ENCODE measurements around the gene S100A6.
"Not testable (repeated sequence)": the region's sequence is repeated elsewhere in the genome, so short reads cannot be mapped to it uniquely, and the experiment has no call there.

Gene S100A6

DNA sequence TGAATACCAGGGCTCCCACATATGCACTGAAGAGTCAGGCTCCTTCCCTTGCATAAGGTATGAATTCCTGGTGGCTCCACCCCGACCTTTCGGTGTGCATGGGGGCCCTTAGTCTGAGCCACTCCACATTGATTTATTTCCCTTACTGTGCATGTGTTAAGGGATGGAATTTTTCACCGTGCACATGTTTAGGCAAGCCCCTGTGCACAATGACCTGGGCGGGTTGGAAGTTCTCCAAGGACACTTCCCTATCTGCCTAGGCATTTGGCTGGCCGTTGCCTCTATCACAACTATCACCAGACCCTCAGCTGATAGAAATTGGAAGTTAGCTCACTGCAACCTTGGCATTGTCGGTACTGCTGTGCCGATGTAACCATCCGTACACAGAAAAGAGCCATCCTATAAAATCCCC, 9.7 kb downstream of the S100A6 start:
- no peak for DNase-seq

DNA sequence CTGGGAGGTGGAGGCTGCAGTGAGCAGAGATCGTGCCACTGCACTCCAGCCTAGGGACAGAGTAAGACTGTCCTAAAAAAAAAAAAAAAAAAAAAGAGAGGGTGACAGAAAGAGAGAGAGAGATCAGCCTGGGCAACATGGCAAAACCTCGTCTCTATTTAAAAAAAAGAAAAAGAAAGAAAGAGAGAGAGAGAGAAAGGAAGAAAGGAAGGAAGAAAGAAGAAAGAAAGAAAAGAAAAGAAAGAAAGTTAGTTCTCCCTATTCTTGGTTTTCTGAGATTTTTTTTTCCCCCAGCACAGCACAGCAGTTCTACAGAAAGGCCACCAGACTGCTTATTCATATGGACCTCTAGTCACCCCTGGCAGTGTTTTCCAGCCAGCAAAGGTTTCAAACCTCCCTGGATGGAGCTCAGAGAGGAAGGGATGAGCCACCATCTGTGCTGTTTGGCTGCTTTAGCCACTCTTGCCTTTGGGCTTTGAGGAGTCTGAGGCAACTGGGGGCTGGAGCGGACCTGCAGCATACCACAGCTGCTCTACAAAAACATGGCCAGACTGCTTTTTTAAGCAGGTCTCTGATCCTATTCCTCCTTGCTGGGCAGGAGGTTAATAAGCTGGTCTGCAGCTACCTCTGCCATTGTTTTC, 10.6 kb downstream of the S100A6 start:
- DNase-seq = no peak

GRCh38 chr1:153522353-153523048, 13.3 kb downstream of the S100A6 start:
- not testable (repeated sequence) for DNase-seq

DNA sequence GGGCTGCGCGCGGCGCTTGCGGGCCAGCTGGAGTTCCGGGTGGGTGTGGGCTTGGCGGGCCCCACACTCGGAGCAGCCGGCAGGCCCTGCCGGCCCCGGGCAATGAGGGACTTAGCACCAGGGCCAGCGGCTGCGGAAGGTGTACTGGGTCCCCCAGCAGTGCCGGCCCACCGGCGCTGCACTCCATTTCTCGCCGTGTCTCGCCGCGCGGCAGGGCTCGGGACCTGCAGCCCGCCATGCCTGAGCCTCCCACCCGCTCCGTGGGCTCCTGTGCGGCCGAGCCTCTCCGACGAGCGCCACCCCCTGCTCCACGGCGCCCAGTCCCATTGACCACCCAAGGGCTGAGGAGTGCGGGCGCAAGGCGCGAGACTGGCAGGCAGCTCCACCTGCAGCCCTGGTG, 14.0 kb downstream of the S100A6 start:
- not testable (repeated sequence) for DNase-seq

DNA sequence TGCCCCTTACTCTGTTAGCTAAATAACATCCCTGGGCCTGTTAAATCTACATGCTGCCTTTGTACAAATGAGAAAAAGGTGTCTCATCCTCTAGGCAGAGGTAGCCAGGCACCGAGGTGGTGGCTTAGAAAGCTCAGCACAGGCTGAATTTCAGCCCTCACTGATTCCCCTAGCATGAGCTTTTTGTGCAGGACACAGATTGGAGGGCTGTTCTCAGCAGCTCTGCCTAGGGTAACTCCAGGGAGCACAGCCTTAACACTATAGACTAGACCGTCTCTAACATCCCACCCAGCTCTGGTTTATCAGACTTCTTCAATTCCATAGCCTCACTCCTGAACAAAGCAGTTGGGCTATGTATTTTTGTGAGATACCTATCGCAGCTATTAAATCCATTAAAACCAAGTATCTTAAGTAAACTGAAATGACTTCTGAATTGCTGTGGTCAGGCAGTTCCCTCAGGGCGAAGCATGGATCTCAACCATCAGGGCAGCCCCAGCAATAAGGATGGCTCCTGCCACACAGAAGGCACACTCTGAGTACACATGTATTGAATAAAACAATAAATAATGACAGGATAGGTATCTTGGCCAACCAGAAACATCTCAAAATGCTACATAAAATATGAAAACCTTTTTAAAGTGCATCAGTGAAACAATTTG, 14.8 kb downstream of the S100A6 start:
- DNase-seq = no peak

DNA sequence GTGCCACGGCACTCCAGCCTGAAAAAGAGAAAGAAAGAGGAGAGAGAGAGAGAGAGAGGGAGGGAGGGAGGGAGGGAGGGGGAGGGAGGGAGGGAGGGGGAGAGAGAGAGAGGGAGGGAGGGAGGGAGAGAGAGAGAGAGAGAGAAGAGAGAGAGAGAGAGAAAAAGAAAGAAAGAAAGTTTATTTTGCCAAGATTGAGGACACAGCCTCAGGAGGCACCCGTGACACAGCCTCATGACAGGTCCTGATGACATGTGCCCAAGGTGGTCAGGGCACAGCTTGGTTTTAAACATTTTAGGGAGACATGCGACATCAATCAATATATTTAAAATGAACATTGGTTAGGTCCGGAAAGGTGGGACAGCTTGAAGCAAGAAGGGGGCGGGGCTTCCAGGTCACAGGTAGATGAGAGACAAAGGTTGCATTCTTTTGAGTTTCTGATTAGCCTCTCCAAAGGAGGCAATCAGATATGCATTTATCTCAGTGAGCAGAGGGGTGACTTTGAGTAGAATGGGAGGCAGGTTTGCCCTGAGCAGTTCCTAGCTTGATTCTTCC, 15.6 kb downstream of the S100A6 start:
- not testable (repeated sequence) for DNase-seq

GRCh38 chr1:153519242-153519641, 16.5 kb downstream of the S100A6 start:
- DNase-seq = no peak

GRCh38 chr1:153515504-153516394, 20.0 kb downstream of the S100A6 start:
- no peak for DNase-seq

DNA sequence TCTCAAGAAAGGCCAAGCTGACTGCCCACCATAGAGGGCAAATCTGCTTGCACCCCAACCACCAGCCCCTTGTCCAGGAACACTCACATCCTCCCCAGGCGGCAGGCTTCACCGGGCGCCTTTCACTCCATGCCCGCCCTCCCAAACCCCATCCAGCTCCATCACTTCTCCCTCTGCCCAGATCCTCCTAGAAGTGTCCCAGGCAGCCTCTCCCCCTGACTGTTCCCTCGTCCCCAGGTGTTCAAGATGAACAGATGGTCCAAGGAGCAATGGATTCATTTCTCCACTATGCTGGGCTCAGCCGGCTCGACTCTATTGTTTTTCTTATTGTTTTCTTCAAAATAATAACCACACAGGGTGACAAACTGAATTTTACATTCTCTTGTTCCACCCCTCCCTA, 22.1 kb downstream of the S100A6 start:
- no peak for DNase-seq

DNA sequence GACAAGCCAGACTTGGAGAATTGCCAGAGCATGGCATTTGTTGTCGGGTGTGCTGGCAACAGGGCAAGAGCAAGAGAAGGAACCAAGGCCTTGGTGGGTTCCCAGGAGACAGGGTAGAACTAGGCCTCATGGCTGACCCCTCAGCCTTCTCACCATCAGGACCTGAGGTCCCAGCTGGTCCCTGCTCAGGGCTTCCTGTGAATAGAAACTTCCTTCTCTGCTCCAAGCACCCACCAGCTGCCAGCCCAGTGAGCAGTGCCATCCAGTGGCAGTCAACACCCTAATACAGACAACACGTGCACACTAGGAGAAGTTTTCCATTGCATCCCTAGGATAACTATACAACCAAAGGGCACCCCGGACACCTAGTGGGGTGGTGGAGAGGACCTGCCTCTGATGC, 22.8 kb downstream of the S100A6 start:
- DNase-seq = no peak

DNA sequence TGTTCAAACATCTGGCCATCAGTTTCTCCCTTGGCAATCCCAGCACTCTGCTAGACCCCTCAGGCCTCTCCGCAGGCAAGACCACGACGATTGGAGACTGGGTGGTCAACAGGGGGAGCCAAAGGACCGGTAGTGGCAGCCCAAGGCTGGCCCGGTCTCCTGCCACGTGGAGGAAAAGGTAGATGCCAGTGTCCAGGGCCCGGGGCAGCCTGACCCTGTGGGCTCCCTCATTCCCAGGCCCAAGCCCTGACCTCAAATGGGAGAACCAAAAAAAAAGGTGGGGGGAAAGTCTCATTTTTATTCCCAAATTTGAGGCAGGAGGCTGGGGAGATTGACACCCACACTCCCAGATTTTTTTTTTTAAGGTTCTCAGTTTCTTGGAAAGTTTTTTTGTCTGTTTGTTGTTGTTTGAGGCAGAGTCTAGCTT, 24.8 kb downstream of the S100A6 start:
- peak; percentile 74 for DNase-seq

DNA sequence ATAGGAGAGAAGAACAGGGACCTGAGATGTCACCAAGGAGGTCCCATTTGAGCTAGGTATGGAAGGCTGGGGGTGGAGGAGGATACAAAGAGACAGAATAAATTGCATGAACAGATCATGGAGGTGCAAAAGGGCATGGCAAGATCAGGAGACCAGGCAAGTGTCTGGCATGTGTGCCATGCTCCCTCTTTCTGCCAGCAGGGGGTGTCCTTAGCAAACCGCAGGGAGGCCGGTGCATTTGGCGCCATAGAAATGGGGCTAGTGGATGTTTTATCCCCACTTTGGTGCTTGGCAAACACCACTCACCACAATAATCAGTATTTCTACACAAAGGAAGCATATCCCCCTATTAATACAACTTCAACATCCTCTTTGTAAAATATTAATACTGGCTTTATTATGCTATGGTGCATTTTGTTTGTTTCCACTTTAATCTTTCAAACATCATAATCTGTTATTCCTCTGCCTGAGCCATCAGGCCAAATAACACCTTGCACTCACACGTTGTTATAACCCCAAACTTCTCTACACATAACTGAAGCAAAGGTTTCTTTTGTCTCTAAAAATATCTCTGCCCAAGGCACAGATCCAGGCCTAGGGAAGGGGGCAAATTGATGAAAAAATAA, 25.9 kb downstream of the S100A6 start:
- peak; percentile 37 for DNase-seq

DNA sequence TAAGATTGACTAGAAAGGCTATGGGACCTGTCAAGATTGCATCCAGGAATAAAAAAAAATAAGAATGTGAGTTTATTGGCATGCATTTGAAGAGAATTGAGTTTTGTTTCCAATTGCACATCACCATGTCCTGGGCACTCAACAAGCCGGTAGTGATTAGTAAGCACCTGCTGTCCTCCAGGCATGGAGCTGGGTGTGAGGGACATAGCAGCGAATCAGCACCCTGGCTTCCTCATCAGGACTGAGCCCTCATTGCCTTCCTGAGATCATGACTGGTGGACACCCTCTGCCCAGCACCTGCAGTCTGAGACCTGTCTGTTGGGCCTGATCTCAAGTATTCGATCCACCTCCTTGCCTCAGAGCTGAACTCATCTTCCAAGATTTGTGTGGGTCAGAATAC, 26.8 kb downstream of the S100A6 start:
- no peak for DNase-seq

GRCh38 chr1:153507926-153508583, 27.7 kb downstream of the S100A6 start:
- DNase-seq = no peak

DNA sequence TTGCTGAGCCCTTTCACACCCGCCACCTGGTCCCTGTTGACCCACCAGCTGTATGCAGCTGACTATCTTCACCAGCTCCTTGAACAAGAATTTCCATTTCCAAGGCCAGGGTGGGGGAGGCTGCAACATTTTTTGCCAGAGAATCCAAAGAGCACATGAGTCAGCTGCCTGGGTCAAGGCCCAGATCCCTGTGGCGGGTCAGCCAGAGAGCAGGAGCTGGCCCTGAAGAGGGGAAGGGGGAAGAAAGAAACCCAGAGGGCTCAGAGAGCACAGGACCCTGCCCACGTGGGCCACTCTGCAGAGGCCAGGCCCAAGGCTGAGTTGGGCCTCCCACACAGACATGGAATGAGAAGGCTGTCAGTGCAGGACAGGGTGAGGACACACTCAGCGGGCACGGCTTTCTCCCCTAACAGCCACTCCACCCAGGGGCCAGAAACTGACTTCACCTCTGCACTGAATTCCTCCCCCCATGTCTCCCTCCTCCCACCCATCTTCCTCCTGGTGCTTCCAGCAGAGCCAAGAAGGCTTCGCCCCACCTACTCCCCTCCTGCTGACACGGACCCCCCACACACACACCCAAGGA, 28.9 kb downstream of the S100A6 start:
- peak; percentile 69 for DNase-seq

- no peak for DNase-seq
Observed at GRCh38 chr1:153506386-153506785, 29.4 kb downstream of the S100A6 start.

DNA sequence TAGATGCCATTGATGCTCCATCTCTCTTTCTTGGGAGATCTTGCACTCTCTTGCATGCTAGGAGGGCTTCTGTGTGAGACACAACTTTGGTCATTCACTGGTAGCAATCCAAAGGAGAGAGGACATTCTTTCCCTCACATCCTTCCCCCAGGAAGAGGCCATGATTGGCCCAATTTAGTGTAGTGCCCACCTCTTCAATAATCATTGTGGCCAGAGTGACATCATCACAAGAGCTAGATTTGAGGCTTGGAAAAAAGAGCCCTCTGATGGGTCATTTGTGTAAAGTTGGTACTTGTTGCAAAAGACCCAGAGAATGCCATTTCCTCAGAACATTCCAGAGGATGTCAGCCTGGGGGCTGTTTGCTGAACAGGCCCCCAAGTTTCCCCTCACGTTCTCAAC, 30.2 kb downstream of the S100A6 start:
- no peak for DNase-seq

DNA sequence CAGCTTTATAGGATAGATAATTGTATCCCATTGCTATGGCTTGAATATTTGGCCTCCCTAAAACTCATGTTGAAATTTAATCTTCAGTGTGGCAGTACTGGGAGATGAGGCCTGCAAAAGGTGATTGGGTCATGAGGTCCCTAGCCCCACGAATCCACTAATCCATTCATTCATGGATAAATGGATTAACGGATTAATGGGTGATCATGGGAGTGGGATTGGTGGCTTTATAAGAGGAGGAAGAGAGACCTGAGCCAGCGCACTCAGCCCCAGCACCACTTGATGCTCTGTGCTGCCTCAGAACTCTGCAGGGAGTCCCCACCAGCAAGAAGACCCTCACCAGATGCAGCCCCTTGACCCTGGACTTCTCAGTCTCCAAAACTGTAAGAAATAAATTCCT, 32.0 kb downstream of the S100A6 start:
- no peak for DNase-seq

DNA sequence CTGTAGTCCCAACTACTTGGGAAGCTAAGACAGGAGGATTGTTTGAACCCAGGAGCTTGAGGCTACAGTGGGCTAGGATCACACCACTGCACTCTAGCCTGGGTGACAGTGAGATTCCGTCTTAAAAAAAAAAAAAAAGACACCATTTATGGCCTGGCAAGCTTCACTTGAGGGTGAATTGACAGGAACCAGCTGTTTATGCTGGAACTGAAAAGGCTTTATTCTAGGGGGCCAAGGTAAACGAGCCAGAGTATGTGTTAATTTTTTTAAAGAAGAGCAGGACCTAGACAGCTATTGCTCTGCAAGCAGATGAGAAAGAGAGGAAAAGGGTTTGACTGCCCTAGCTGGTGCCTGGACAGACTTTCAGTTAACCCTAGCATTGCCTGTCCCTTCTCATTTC, 37.0 kb downstream of the S100A6 start:
- no peak for DNase-seq

DNA sequence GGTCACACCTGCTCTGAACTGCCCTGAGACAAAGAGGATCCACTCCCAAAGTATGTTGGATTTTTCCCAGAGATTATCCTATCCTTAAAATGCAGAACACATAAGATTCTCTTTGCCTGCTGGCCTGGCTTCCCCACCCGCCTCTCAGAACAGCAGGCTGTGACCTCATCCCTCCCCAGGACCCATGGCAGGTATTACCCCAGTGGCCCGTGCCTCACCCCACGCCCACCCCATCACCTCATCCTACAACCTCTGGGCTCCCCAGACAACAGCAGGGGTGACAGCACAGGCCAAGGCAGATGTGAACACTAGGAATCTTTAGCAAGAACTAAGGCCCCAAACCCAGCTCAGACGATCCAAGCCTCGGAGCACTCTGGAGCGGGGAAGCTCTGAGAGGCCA, 40.3 kb downstream of the S100A6 start:
- DNase-seq = no peak

GRCh38 chr1:153494976-153495535, 40.7 kb downstream of the S100A6 start:
- DNase-seq = no peak

Measured in kidney glomerular epithelial cell (primary cell).